ENCODE measurements around the gene HCRT. TPM values are rescaled to one million over a fixed set of nuclear protein-coding genes. Genes with fewer than 3 reads are reported as not detected.
A peak's percentile ranks its signal among the peaks of the same experiment; 100 is the strongest.
"Not testable (repeated sequence)": the region's sequence is repeated elsewhere in the genome, so short reads cannot be mapped to it uniquely, and the experiment has no call there.

Gene HCRT
- polyA plus RNA-seq, 3 donors from 2014 or later: not detected

DNA sequence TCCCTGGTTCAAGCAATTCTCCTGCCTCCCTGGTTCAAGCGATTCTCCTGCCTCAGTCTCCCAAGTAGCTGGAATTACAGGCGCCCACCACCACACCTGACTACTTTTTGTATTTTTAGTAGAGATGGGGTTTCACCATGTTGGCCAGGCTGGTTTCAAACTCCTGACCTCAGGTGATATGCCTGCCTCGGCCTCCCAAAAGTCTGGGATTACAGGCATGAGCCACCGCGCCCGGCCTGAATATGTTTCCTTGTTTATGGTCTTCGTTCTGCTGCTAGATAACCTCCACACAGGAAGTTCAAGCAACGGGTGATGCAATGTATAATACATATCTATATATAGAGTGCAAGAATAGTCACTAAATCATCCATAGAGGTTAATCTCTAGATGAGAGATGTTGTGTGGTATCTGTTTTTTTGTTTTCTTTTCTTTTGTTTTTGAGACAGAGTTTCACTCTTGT is 20.9 kb upstream of the HCRT start:
- not testable (repeated sequence) for H3K4me3 Mint-ChIP-seq; H3K9me3 Mint-ChIP-seq; DNase-seq; H3K27ac Mint-ChIP-seq; H3K27me3 Mint-ChIP-seq (ENCODE audit: low read depth in 3 of 3); H3K4me1 Mint-ChIP-seq
- peaks cover 26 to 52% (median 35%) of the 10 kb centered on the region in 3 donors for H3K36me3 Mint-ChIP-seq

DNA sequence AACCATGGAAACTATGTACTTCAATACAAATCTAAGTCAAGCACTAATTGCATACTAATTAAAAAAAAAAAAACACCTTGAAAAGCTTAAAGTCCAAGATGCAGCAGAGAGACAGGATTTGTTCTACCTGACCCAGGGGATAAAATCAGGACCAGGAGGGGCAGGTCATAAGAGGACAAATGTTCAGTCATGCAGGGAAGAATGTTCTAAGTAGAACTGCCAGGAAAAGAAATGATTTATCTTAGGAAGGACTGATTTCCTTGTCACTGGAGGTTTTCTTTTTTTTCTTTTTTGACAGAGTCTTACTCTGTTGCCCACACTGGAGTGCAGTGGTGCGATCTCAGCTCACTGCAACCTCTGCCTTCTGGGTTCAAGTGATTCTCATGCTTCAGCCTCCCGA is 18.1 kb upstream of the HCRT start:
- H3K27me3 Mint-ChIP-seq (ENCODE audit: low read depth in 3 of 3): peaks cover 0 to 2% (median 0%) of the 10 kb centered on the region in 3 donors
- no peak overlapping the region for H3K27ac Mint-ChIP-seq
- no peaks in the 10 kb centered on the region for H3K4me1 Mint-ChIP-seq
- no peak for DNase-seq
- H3K4me3 Mint-ChIP-seq: no peak overlapping the region
- no peaks in the 10 kb centered on the region for H3K9me3 Mint-ChIP-seq
- peaks cover 15 to 41% (median 23%) of the 10 kb centered on the region in 3 donors for H3K36me3 Mint-ChIP-seq

- H3K27ac Mint-ChIP-seq: no peak overlapping the region
- no peak overlapping the region for H3K4me3 Mint-ChIP-seq
- no peaks in the 10 kb centered on the region for H3K4me1 Mint-ChIP-seq
- DNase-seq: no peak
- H3K36me3 Mint-ChIP-seq: peaks cover 14 to 40% (median 23%) of the 10 kb centered on the region in 3 donors
- no peaks in the 10 kb centered on the region for H3K9me3 Mint-ChIP-seq
- peaks cover 0 to 2% (median 0%) of the 10 kb centered on the region in 3 donors for H3K27me3 Mint-ChIP-seq (ENCODE audit: low read depth in 3 of 3)
Observed at GRCh38 chr17:42202696-42203095, 17.4 kb upstream of the HCRT start.

DNA sequence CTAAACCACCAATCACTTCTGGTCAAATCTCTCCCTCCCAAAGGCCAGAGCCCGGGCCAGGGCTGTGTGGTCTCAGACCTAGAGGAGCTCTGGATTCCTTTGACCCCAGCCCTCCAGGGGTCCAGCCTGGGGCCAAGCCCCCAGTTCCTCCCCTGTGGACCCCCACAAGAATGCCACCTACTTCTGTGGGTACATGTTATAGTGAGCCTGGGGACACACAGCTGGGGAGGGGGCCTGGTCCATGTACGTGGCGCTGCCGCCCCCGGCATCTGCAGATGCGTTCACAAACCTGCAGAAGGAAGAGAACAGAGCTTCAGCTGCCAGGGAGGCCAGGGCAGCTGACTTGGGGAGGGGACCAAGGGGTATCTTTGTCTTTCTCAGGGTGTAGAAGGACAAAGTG is 16.9 kb upstream of the HCRT start:
- Mint-ChIP-seq H3K27ac (no peak overlapping the region), H3K9me3 (no peaks in the 10 kb centered on the region), H3K4me3 (no peak overlapping the region), H3K36me3 (peaks cover 11 to 36% (median 18%) of the 10 kb centered on the region in 3 donors), H3K27me3 (ENCODE audit: low read depth in 3 of 3) (peaks cover 0 to 2% (median 0%) of the 10 kb centered on the region in 3 donors), H3K4me1 (no peaks in the 10 kb centered on the region)
- DNase-seq: no peak

GRCh38 chr17:42201458-42201772 is 16.2 kb upstream of the HCRT start:
- no peaks in the 10 kb centered on the region for H3K4me1 Mint-ChIP-seq
- no peak for DNase-seq
- H3K27me3 Mint-ChIP-seq (ENCODE audit: low read depth in 3 of 3): peaks cover 0 to 2% (median 0%) of the 10 kb centered on the region in 3 donors
- no peak overlapping the region for H3K4me3 Mint-ChIP-seq
- H3K9me3 Mint-ChIP-seq: no peaks in the 10 kb centered on the region
- H3K27ac Mint-ChIP-seq: peak overlapping the region in 2 of 6 donors; percentile 0 to 69
- peaks cover 10 to 32% (median 16%) of the 10 kb centered on the region in 3 donors for H3K36me3 Mint-ChIP-seq

DNA sequence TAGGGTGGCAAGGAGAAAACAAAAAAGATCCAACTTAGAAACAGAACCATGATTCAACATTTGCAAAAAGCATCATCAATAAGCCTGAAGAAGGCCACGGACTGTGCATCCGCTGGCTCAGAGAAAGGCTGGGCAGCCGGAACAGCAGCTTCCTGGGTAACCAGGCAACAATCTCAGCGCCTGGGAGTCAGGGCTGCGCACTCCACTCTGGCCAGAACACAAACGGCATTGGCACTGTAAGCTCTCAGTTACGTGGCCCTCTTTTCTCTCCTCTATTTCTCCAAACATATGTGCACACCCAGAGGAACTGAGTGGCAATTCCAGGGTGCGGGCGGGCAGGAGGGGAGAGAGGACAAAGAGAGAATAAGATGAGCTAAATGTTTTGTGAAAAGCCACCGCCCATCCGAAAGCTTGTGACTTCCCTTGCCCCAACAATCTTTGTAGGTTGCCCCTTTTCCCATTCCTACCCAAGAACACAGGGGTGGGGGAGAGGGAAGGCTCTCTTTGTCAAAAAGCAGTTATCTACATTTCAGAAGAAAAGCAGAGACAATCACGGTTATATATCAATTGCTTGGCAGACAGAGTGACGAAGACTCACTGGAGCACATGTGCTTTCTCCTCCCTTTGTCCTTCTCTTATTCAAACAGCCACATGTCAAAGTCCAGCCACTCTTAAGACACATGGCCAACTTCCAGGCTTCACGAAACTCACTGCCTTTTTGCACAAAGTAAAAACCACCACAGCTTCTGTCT is 15.6 kb upstream of the HCRT start:
- peak overlapping the region in 1 of 6 donors; percentile 69 for H3K27ac Mint-ChIP-seq
- no peaks in the 10 kb centered on the region for H3K9me3 Mint-ChIP-seq
- no peaks in the 10 kb centered on the region for H3K4me1 Mint-ChIP-seq
- peaks cover 0 to 2% (median 0%) of the 10 kb centered on the region in 3 donors for H3K27me3 Mint-ChIP-seq (ENCODE audit: low read depth in 3 of 3)
- peaks cover 10 to 32% (median 13%) of the 10 kb centered on the region in 3 donors for H3K36me3 Mint-ChIP-seq
- no peak for DNase-seq
- H3K4me3 Mint-ChIP-seq: no peak overlapping the region

GRCh38 chr17:42199416-42200011 is 14.3 kb upstream of the HCRT start:
- DNase-seq: no peak
- H3K27me3 Mint-ChIP-seq (ENCODE audit: low read depth in 3 of 3): peaks cover 0 to 2% (median under 1%) of the 10 kb centered on the region in 3 donors
- no peak overlapping the region for H3K4me3 Mint-ChIP-seq
- no peaks in the 10 kb centered on the region for H3K9me3 Mint-ChIP-seq
- H3K4me1 Mint-ChIP-seq: peaks cover 2 to 3% of the 10 kb centered on the region in 2 donors
- H3K36me3 Mint-ChIP-seq: peaks cover 9 to 32% (median 10%) of the 10 kb centered on the region in 3 donors
- H3K27ac Mint-ChIP-seq: peak overlapping the region in 1 of 6 donors; percentile 54

GRCh38 chr17:42198897-42199296 is 13.6 kb upstream of the HCRT start:
- Mint-ChIP-seq H3K27me3 (ENCODE audit: low read depth in 3 of 3) (peaks cover 0 to 6% (median 4%) of the 10 kb centered on the region in 3 donors), H3K27ac (peak overlapping the region in 4 of 6 donors; percentile 13 to 58 (median 32)), H3K36me3 (peaks cover 3 to 26% (median 5%) of the 10 kb centered on the region in 3 donors), H3K9me3 (no peaks in the 10 kb centered on the region), H3K4me1 (peaks cover 8 to 9% of the 10 kb centered on the region in 2 donors), H3K4me3 (no peak overlapping the region)
- DNase-seq: no peak

DNA sequence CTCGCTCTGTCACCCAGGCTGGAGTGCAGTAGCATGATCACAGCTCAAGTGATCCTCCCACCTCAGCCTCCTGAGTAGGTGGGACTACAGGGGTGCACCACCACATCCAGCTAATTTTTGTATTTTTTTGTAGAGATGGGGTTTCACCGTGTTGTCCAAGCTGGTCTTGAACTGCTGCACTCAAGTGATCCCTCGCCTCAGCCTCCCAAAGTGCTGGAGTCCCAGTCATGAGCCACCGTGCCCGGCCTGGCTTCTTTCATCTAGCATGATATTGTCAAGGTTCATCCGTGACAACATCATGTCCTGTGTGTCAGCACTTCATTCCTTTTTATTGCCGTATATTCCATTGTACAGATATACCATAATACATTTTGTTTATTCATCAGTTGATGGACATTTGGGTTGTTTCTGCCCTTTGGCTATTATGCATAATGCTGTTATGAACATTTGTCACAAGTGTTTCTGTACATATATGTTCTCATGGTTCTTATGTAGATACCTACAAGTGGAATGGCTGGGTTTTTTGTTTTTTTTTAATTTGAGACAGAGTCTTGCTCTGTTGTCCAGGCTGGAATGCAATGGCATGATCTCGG is 12.4 kb upstream of the HCRT start:
- H3K4me1 Mint-ChIP-seq: peaks cover 17 to 21% of the 10 kb centered on the region in 2 donors
- peak overlapping the region in 1 of 6 donors; percentile 17 for H3K27ac Mint-ChIP-seq
- no peaks in the 10 kb centered on the region for H3K9me3 Mint-ChIP-seq
- H3K36me3 Mint-ChIP-seq: peaks cover 0 to 18% (median 5%) of the 10 kb centered on the region in 3 donors
- H3K27me3 Mint-ChIP-seq (ENCODE audit: low read depth in 3 of 3): peaks cover 0 to 8% (median 4%) of the 10 kb centered on the region in 3 donors
- no peak for DNase-seq
- H3K4me3 Mint-ChIP-seq: peak overlapping the region in 1 of 5 donors; percentile 34

- H3K4me3 Mint-ChIP-seq: peak within 1 kb of the TSS; percentile 94 to 99 (median 95)
- no peaks in the 10 kb centered on the region for H3K9me3 Mint-ChIP-seq
- H3K4me1 Mint-ChIP-seq: peaks cover 21 to 22% of the 10 kb centered on the region in 2 donors
- H3K27me3 Mint-ChIP-seq (ENCODE audit: low read depth in 3 of 3): peaks cover 0 to 8% (median 4%) of the 10 kb centered on the region in 3 donors
- peak; percentile 77 to 79 (median 78) for DNase-seq
- peaks cover 0 to 6% (median 4%) of the 10 kb centered on the region in 3 donors for H3K36me3 Mint-ChIP-seq
- peak within 1 kb of the TSS; percentile 78 to 93 (median 90) for H3K27ac Mint-ChIP-seq
Observed at GRCh38 chr17:42193969-42194899, 9.0 kb upstream of the HCRT start, which contains the start of gene GHDC. Gene GHDC, minus strand, starts transcription at chr17:42194494. Its CDS starts 913 bp downstream, at chr17:42193581.

DNA sequence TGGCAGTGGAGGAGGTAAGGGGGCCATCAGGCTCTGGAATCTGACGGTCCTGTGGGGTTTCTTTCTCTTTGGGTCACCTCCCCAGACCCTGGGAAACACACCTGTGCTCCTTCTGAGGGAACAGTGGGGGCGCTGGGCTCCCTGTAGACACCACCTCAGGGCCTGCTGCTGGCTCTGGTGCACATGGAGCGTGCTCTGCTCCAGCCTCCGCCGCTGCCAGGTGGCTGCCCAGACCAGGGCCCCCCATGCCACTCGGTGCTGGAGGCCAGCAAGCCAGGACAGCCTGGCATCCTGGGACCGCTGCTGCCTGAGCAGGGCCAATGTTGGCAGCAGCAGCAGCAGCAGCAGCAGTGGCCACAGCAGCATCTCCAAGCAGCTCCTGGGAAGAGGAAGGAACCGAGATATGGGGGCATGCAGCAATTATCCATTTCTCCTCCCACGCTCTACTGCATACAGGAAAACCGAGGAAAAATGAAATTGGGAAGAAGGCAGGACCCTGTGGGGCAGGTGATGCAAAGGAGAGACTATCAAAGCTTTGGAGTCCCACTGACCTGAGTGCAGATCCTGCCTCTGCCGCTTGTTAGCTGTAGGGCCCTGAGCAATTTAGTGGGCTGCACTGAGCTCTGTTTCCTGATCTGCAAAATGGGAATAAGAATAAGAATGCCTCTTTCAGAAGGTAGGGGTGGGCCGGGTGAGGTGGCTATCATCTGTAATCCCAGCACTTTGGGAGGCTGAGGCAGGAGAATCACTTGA is 8.1 kb upstream of the HCRT start:
- Mint-ChIP-seq H3K36me3 (peaks cover 0 to 6% (median 4%) of the 10 kb centered on the region in 3 donors), H3K4me1 (peaks cover 21 to 22% of the 10 kb centered on the region in 2 donors), H3K9me3 (no peaks in the 10 kb centered on the region), H3K27ac (peak overlapping the region; percentile 78 to 93 (median 90)), H3K27me3 (ENCODE audit: low read depth in 3 of 3) (peaks cover 0 to 8% (median 2%) of the 10 kb centered on the region in 3 donors), H3K4me3 (peak overlapping the region; percentile 94 to 99 (median 95))
- DNase-seq: no peak

All from immature natural killer cell (primary cell).